GM10266 (cell line): Measurements from ENCODE around the gene TPRG1L.

Experiments used
- DNase-seq: peaks from one replicate; pipeline ENCODE4 v3.0.0; 2012; ENCODE audit errors: extremely low spot score
- TF ChIP-seq, protein P1 (sequence below): IDR thresholded peaks from 2 replicates; pipeline ENCODE4 v1.5.1; 2012; ENCODE audit warnings: mild to moderate bottlenecking, low read depth; ENCODE audit not compliant: control insufficient read depth, insufficient read depth; ENCODE audit errors: missing control alignments

TPRG1L gene

DNA sequence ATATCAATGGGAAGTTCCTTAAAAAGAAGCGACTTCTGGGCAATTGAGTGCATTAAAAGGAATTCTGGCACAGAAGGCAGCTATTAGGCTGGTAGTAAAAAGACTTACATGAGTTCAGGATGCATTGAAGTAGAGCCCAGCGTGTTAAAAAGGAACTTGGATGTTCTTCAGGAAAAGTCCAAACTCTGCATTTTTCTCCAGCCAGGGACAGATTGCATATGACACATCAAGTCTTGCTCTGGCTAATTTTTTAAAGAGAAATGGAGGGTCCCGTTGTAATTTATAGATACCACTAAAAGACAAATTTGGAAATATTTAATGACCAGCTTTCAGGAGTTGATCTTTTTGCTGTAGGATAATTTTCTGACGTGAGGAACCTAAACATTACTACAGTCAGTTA lies 1.2 kb downstream of the TPRG1L start:
- TF ChIP-seq, protein P1, sequence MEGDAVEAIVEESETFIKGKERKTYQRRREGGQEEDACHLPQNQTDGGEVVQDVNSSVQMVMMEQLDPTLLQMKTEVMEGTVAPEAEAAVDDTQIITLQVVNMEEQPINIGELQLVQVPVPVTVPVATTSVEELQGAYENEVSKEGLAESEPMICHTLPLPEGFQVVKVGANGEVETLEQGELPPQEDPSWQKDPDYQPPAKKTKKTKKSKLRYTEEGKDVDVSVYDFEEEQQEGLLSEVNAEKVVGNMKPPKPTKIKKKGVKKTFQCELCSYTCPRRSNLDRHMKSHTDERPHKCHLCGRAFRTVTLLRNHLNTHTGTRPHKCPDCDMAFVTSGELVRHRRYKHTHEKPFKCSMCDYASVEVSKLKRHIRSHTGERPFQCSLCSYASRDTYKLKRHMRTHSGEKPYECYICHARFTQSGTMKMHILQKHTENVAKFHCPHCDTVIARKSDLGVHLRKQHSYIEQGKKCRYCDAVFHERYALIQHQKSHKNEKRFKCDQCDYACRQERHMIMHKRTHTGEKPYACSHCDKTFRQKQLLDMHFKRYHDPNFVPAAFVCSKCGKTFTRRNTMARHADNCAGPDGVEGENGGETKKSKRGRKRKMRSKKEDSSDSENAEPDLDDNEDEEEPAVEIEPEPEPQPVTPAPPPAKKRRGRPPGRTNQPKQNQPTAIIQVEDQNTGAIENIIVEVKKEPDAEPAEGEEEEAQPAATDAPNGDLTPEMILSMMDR, result no peak
- no peak for DNase-seq

DNA sequence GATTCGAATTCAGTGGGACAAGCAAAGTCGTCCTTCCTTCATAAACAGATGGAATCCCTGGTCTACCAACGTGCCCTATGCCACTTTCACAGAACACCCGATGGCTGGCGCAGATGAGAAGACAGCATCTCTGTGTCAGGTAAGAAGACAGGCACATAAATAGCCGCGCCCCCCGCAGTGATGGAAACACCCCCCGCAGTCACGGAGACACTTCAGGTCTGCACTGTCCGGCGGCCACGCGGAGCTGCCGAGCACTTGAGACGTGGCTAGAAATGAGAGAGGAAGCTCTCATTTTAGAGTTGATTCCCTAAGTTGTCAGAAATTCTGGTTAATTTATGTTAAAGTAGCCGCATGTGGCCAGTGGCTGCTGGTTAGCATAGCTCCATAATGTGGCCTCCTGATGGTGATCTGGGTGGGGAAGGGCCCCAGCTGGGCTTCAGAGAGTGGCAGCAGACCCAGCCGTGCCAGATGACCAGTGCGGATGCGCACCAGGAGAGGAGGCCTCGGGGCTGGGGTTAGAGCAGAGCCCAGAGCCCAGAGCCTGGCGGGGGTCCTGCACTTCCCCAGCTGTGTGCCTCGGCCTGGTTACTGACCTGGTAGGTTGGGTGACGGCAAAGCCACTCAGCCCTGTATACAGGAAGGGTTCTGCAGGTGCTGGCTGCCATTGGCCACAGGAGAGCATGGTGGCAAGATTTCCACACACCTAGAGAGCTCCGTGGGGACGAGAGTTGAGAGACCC lies 2.9 kb downstream of the TPRG1L start:
- DNase-seq, result no peak
- TF ChIP-seq, protein P1, result no peak

DNA sequence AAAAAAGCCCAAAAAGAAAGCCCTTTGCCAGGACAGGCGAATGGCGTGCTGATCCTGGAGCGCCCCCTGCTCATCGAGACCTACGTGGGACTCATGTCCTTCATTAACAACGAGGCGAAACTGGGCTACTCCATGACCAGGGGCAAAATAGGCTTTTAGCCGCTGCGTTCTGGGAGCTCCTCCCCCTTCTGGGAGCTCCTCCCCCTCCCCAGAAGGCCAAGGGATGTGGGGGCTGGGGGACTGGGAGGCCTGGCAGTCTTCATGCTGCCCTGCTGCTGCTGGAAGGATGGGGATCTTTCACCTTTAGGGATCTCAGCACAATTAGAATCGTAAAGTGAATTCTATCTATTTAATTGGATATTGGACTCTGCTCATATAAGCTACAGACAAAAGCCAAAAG lies 3.6 kb downstream of the TPRG1L start:
- no peak for DNase-seq
- TF ChIP-seq, protein P1, result no peak

DNA sequence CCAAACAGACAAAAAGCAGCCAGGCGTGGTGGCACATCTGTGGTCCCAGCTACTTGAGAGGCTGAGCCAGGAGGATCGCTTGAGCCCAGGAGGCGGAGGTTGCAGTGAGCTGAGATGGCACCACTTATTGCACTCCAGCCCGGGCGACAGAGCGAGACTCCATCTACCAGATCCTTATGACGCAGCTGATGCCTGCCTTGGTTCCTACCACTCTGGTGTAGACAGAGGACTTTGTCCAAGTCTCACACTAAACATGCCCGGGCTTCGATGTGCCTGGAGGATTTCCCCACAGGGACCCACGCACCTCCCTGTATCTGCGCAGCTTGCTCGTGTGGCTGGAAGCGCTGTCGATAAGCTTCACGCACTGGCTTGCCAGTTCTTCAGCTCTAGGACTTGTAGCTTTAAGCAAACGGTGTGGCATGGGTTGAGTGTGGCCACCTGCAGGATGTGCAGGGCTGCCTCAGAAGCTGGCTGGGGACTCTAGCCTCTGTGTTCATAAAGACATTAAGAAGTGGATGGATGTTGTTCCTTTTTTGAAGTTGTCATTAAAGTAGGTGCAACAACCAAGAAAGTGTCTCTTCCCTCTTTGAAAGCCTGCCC lies 4.8 kb downstream of the TPRG1L start:
- no peak for DNase-seq
- TF ChIP-seq, protein P1, result no peak

DNA sequence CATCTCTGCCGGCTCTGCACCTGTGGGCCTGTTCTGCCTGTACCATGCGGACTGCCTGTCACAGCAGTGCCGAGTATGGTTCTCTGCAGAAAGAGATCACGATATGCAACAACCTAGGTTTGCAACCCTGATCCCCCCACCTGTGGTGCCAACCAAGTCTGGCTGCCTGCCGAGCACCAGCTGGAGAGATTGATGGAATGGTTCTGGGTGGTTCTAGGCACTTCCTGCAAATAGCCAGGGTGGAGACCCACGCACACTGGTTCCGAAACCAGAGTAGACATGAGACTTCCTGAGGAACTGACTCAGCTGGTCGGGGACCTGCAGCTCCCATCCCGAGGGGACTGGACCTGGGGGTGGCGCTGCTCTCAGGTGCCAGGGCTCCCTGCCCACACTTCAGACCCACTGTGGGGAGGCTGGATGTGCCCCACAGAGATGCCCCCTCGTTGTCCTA lies 5.4 kb downstream of the TPRG1L start:
- TF ChIP-seq, protein P1, result no peak

DNA sequence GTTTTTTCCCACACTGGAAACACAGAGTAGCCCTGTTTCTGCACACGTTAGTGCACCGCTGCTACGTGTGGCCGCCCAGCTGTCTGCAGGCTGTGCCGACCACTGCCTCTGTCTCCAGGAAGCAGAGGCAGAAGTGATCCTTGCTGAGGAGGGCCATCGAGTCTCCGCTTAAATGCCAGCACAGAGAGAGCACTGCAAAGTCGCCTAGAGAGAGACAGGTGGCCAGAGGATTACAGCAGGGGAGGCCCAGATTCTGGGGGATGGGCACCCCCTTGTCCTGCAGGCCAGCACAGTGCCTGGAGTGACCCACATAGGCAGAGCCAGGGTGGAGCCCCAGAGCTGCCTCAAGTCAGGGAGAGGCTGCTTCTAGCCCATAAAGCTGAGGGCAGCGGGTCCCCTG lies 6.1 kb downstream of the TPRG1L start:
- TF ChIP-seq, protein P1, result no peak
- DNase-seq, result no peak

More for the DNA sequence above, 5.4 kb downstream of the TPRG1L start:
- no peak for DNase-seq
